HFF-Myc (cell line): ENCODE results near the gene NUDT8.

Experiments used
- DNase-seq: peaks from one replicate; pipeline ENCODE4 v3.0.0-alpha.2; 2011; ENCODE audit warnings: low read depth; ENCODE audit errors: extremely low read depth
- H3K4me3 ChIP-seq: replicated peaks from 2 replicates; pipeline ENCODE4 v1.5.1; 2011; ENCODE audit warnings: low read depth, mild to moderate bottlenecking, control low read depth, low read length
- TF ChIP-seq, protein P1 (sequence below): IDR thresholded peaks from 2 replicates; pipeline ENCODE4 v1.5.1; 2012; ENCODE audit warnings: mild to moderate bottlenecking, low read depth, low read length, control low read depth; ENCODE audit errors: missing control alignments

NUDT8 gene

DNA sequence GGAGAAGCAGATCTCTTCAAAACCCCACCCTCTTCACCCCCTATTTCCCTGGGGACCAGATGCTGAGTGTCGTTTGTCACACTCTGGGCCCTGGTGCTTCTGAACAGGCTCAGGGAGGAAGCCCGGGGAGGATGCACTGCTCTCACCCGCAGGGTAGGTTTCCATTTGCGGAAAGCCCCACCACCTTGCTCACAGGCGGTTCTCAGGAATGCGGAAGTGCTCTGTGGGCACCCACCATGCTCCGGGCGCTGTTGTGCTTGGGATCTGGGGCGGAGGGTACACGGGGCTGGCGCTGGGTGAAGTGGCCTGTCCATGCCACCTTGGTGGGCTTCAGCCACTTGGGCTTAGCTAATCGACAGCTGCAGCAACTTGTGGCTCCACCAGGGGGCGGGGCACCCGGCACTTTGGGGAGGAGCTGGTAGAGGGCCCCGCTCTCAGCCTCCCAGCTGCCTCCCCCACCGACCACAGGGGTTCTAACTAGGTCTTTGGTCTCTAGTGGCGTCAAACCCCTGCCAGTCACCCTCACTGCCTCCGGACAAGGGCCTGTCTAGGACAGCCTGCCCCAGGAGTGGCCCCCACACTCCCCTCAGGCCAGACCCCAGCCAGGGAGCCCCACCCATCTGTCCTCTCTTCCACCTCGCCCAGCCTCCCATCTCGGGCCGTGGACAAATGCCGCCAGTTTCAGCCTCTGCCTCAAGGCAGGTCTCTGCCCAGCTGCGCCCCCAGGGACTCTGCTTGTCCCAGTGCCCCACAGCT, 15.6 kb downstream of the NUDT8 start:
- no peak overlapping the region for H3K4me3 ChIP-seq
- DNase-seq, result no peak
- TF ChIP-seq, protein P1, sequence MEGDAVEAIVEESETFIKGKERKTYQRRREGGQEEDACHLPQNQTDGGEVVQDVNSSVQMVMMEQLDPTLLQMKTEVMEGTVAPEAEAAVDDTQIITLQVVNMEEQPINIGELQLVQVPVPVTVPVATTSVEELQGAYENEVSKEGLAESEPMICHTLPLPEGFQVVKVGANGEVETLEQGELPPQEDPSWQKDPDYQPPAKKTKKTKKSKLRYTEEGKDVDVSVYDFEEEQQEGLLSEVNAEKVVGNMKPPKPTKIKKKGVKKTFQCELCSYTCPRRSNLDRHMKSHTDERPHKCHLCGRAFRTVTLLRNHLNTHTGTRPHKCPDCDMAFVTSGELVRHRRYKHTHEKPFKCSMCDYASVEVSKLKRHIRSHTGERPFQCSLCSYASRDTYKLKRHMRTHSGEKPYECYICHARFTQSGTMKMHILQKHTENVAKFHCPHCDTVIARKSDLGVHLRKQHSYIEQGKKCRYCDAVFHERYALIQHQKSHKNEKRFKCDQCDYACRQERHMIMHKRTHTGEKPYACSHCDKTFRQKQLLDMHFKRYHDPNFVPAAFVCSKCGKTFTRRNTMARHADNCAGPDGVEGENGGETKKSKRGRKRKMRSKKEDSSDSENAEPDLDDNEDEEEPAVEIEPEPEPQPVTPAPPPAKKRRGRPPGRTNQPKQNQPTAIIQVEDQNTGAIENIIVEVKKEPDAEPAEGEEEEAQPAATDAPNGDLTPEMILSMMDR, result peak; percentile 74

DNA sequence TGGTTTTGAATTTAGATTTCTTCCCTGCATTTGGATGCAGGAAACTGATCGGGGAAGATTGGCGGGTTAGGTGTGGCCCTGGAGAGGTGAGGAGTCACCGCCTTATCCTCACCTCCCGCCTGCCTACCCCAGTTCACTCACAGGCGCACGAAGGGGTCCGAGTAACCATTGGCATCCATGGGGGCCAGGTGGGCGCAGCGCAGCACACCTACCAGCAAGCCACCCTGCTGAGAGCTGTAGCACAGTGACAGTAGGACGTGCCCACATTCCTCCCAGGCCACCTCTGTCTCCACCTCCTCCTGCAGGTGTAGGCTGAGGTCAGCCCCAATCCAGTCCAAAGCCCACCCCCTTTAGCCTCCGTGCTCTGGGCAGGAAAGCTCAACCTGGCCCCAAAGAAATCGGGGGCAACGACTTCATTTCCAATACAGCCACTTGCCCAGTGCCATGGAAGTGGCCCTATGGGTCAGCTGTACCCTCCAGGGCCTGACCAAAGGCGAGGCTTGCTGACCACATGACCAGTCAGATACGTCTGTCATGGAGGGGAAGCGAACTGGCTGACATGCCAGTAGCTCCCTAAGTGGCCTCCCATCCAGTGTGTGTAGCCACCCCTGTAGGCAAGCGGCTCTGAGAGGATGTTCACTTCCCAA, 16.3 kb downstream of the NUDT8 start:
- TF ChIP-seq, protein P1, result no peak
- no peak for DNase-seq
- no peak overlapping the region for H3K4me3 ChIP-seq

DNA sequence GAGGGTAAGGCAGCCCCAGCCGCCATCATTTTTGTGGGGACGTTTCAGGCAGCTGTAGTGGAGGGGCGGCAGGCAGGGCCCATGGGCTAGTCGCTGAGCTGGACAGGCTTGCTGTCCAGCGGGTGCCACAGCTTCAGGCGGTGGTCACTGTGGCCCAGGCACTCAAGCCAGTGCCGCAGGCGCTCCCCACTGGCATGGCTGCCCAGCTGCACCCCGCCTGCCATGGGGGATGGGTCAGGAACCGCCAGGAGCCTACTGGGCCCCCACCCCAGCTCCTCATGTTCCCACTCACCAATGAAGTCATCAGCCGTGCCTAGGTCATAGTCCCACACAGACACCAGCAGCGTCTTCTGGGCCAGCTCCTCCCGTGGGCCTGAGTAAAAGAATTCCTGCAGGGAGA, 17.0 kb downstream of the NUDT8 start:
- no peak for DNase-seq
- no peak overlapping the region for H3K4me3 ChIP-seq
- TF ChIP-seq, protein P1, result no peak

DNA sequence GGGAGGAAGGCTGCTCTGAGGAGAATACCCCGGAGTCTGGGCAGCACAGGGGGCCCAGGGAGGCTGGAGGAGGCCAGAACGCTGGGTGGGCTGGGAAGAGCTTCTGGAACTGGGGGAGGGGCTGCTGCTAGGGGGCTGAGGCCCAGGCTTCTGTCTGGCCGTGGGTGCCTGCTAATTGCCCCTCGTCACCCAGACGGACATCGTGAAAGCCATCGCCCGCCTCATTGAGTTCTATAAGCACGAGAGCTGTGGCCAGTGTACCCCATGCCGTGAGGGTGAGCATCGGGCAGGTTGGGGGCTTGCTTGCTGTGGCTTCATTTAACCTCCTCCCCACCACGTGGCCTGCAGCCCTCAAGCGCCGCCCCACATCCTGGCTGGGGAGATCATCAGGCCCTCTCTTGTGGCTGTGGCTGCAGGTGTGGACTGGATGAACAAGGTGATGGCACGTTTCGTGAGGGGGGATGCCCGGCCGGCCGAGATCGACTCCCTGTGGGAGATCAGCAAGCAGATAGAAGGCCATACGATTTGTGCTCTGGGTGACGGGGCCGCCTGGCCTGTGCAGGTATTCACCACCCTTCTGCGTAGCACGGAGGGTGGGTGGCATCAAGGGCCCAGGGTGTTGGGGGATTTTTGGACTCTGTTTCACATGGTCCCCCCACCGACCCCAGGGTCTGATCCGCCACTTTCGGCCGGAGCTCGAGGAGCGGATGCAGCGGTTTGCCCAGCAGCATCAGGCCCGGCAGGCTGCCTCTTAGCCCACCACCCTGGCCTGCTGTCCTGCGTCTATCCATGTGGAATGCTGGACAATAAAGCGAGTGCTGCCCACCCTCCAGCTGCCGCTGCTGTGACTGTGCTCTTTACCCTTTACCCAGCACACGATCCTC, 17.8 kb downstream of the NUDT8 start:
- H3K4me3 ChIP-seq, result no peak overlapping the region
- TF ChIP-seq, protein P1, result no peak
- no peak for DNase-seq

DNA sequence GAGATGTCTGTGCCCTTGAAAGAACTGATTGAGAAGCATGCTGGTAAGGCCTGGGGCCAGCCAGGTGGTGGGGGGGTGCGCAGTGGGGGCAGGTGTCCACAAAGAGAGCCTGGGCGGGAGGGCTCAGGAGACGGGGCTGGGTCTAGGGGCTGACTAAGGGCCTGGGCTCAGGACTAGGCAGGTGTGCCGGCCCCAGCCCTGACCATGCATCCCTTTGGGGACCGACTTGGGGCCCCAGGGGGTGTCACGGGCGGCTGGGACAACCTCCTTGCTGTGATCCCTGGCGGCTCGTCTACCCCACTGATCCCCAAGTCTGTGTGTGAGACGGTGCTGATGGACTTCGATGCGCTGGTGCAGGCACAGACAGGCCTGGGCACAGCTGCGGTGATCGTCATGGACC, 18.6 kb downstream of the NUDT8 start:
- DNase-seq, result no peak
- TF ChIP-seq, protein P1, result no peak
- no peak overlapping the region for H3K4me3 ChIP-seq

DNA sequence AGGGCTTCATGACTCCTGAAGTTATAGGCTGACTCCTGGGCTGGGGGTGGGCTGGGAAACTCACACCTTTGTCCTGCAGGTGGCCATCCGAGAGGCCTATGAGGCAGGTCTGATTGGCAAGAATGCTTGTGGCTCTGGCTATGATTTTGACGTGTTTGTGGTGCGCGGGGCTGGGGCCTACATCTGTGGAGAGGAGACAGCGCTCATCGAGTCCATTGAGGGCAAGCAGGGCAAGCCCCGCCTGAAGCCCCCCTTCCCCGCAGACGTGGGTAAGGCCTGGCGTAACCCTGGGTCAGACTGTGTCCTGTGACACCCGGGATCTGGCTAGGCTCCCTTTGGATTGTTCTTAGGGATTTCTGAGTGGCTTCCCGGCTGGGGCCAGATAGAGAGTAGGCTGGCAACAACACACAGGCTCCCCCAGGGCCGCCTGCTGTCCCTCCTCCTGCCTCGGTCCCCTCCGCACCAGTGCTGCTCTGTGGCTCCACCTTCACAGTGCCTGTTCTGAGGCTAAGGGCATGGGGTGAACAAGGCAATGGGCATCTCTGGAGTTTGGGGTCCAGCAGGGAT, 19.4 kb downstream of the NUDT8 start:
- no peak for DNase-seq
- TF ChIP-seq, protein P1, result no peak
- H3K4me3 ChIP-seq, result no peak overlapping the region
